ENCODE measurements around the gene MEIS1.

GRCh38 chr2:66545258-66545657, 110.3 kb downstream of the MEIS1 start:
- TF ChIP-seq POLR2AphosphoS5 (IDR thresholded peaks at IDR 0.05) (no peak), CTCF (IDR thresholded peaks at IDR 0.05) (no peak), POLR2A (IDR thresholded peaks at IDR 0.05) (no peak)
